A549 treated with DMSO at 1 μM for 4 hours (cell line): ENCODE measurements around the gene TSC2. TPM values are rescaled to one million over a fixed set of nuclear protein-coding genes. Genes with fewer than 3 reads are reported as not detected.

Experiments
- total RNA-seq: library from RNA; stranded (reverse); fragments of 200-300 nt; extraction: Qiagen RNA extraction; gene quantifications from 5 replicates; pipeline ENCODE4 v1.2.3, GENCODE V29; 2022; ENCODE audit warnings: low read depth

Gene TSC2
- 34.3 to 44.5 TPM (median 38.4 TPM) in 5 replicates for total RNA-seq

DNA sequence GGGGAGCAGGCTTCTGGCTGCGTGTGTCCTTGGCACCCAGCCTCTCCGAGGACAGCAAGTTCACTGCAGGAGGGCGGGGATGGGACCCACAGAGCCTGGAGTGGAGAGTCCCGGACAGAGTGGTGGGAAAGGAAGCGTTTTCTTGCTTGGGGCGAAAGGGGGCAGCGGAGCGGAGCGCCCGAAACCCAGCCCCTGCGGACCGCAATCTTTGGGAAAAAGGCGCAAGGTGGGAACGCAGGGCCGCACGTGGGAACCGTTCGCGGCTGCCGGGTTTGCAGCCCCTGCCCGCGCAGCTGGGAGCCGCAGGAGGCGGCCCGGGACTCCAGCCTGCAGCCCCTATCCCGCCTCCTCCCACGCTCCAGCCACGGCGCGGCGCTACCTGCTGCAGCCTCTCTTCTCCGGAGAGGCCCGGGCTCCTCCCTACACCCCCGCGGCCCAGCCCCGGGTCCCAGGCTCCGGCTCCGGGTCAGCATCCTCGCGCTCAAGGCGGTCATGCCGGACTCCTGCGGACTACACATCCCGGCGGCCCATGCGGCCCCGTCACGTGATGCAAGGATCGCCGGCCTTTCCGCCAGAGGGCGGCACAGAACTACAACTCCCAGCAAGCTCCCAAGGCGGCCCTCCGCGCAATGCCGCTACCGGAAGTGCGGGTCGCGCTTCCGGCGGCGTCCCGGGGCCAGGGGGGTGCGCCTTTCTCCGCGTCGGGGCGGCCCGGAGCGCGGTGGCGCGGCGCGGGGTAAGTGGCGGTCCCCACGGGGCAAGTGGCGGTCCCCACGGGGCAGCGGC lies at the start of gene TSC2, which contains the start of gene NTHL1:
Gene TSC2 (plus strand): TSS at position 656 of the 786 bp plus-strand sequence. CDS start 631 bp downstream, outside the sequence.
Gene NTHL1 (minus strand): TSS at position 505 of the 786 bp plus-strand sequence. CDS start 11 bp downstream, at position 494.

DNA sequence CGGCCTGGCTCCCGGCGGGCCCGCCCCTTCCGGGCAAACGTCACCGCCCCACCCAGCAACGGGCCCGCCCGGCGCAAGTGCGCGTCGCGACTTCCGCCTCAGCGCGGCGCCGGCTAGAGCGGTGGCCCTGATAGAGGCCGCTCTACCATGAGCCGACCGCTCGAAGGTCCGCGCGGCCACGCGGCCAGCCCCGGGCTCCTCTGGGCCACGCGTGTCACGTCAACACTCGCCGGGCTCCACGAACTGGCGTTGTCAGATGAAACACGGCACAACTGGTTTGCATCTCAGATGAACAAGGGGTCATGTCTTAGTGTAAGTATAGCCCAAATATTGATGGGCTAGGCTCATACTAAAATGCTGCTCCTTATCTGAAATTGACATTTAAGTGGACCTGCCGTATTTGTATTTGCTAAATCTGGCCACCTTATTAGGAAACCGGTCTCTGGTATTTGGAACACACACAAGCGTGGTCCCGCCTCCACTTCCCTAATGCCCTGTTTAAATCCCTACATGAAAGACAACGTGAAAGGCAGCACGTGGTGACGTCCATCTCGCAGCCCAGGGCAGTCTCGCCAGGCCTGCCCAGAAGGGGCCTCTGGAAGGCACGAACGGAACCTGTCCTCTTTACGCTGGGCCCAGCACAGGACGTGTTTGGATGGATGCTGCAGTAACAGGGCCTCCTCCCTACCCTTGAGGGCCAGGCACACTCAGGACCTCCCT lies 37.8 kb upstream of the TSC2 start, which contains the start of gene ZNF598:
Gene ZNF598 (minus strand): TSS at position 31 of the 720 bp plus-strand sequence.

DNA sequence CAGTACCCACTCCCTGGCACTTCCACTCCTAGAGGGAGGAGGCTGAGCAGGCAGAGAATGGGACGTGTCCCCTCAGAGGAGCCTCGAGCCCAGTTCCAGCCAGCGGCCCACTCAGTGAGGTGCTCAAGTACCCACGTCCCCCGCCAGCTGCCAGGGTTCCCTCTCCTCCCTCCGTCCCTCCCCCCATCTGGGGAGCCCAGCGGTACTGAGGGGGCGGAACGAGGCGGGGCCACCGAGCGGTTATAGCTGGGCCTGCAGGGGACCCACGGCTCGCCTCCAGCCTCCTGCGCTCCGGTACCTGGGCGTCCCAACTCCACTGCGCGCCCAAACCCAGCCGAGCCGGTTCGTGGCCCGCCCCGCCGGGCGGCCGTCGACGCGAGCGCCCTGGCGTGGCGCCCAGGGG lies 28.3 kb upstream of the TSC2 start, which contains the start of gene NPW:
Gene NPW (plus strand): TSS at position 268 of the 403 bp plus-strand sequence.

DNA sequence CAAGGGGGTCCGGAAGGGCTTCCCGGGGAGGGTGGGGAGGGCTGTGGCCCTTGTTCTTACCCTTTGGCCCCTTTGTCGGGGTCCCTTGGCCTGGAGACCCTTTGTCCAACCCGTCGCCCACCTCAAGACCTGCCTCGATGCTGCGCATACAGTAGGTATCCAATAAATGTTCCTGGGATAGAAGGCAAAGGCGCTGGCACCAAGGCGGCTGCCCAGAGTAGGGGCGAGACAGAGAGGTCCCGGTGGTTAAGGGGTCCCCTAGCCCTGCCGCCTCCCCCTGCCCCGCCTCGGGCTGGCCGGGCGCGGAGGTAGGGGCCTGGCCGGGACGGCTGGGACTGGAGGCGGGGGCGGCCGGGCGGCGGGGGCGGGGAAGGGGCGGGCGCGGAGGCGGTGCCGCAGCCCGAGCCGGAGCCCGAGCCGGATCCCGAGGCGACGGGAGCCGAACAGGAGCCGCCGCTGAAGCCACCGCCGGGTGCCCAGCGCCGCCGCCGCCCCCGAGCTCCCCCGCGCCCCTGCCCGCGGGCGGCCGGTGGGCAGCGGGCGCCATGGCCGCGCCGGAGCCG lies 21.2 kb upstream of the TSC2 start, which contains the start of gene NHERF2:
Gene NHERF2 (plus strand): TSS at position 442 of the 563 bp plus-strand sequence. CDS start 104 bp downstream, at position 546.

DNA sequence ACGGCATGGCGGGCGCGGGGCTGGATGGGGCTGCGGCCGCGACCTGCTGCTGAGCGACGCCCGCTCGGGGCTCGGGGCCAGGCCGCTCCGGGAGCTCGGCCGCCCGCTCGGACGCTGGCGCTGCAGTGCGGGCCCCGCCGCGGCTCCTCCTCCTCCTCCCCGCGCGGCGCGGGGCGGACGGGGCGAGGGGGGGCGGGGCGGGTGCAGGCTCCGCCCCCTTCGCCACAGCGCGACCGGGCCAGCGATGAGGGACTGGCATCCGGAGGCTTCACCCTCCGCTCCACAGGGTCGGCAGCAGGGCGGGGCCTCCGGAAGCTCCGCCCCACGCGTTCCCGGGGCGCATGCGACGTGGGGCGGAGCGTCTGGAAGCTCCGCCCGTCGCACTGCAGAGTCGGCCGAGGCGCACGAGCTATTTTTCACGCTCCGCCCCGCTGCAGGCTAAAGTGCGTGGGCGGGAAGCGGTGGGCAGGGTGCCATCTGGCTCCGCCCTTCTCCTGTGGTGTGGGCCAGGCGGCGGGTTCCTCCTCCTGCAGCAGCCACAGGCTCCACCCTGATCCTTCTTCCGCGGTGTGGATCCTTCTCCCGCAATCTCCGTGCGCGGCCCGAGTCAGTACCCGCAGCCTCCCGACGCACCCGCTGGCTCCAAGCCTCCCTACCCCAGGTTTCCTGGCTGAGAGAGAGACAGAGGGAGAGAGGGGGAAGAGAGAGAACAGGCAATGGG lies 88.1 kb downstream of the TSC2 start, which contains the start of gene PKD1:
Gene PKD1 (minus strand): TSS at position 129 of the 721 bp plus-strand sequence. CDS start 209 bp downstream, outside the sequence.

Other genes with a start within 250 kb of the TSC2 start
- gene HAGH, start 221.2 kb upstream of the TSC2 start, total RNA-seq = 57.8 to 69.7 TPM (median 62.0 TPM) in 5 replicates
- gene FAHD1, start 220.8 kb upstream of the TSC2 start, total RNA-seq = 42.2 to 49.6 TPM (median 45.3 TPM) in 5 replicates
- 1.9 to 2.4 TPM (median 2.1 TPM) in 5 replicates for gene MEIOB, start 175.8 kb upstream of the TSC2 start, total RNA-seq
- 1.9 to 3.9 TPM (median 3.1 TPM) in 5 replicates for gene HS3ST6, start 129.6 kb upstream of the TSC2 start, total RNA-seq
- gene MSRB1, start 104.8 kb upstream of the TSC2 start, total RNA-seq = 27.0 to 33.5 TPM (median 29.9 TPM) in 5 replicates
- 0.03 to 0.06 TPM in 2 of 5 replicates, not detected in the others for gene RPL3L, start 93.3 kb upstream of the TSC2 start, total RNA-seq
- gene NDUFB10, start 88.4 kb upstream of the TSC2 start, total RNA-seq = 234 to 300 TPM (median 255 TPM) in 5 replicates
- gene RPS2, start 83.2 kb upstream of the TSC2 start, total RNA-seq = 3,777 to 5,494 TPM (median 4,879 TPM) in 5 replicates
- not detected in 5 replicates for gene RNF151, start 81.1 kb upstream of the TSC2 start, total RNA-seq
- 33.8 to 44.9 TPM (median 36.1 TPM) in 5 replicates for gene TBL3, start 75.9 kb upstream of the TSC2 start, total RNA-seq
- gene NOXO1, start 66.5 kb upstream of the TSC2 start, total RNA-seq = 0.14 to 0.29 TPM (median 0.25 TPM) in 5 replicates
- 26.3 to 42.5 TPM (median 39.7 TPM) in 5 replicates for gene GFER, start 63.8 kb upstream of the TSC2 start, total RNA-seq
- gene SYNGR3, start 58.0 kb upstream of the TSC2 start, total RNA-seq = 6.4 to 7.6 TPM (median 6.9 TPM) in 5 replicates
- gene ZNF598, start 38.2 kb upstream of the TSC2 start, total RNA-seq = 44.1 to 62.0 TPM (median 55.9 TPM) in 5 replicates
- gene NPW, start 28.2 kb upstream of the TSC2 start, total RNA-seq = 0.74 to 1.3 TPM (median 0.99 TPM) in 5 replicates
- gene NHERF2, start 21.1 kb upstream of the TSC2 start, total RNA-seq = 38.6 to 58.8 TPM (median 54.7 TPM) in 5 replicates
- gene NTHL1, start 151 bp upstream of the TSC2 start, total RNA-seq = 34.0 to 46.7 TPM (median 42.0 TPM) in 5 replicates
- gene PKD1, start 87.9 kb downstream of the TSC2 start, total RNA-seq = 41.9 to 56.6 TPM (median 50.2 TPM) in 5 replicates
- gene RAB26, start 100.6 kb downstream of the TSC2 start, total RNA-seq = 3.0 to 4.5 TPM (median 3.3 TPM) in 5 replicates
- gene TRAF7, start 107.8 kb downstream of the TSC2 start, total RNA-seq = 39.0 to 67.9 TPM (median 55.5 TPM) in 5 replicates
- 0.32 to 1.8 TPM (median 0.50 TPM) in 5 replicates for gene CASKIN1, start 148.6 kb downstream of the TSC2 start, total RNA-seq
- 44.7 to 55.3 TPM (median 47.9 TPM) in 5 replicates for gene MLST8, start 157.5 kb downstream of the TSC2 start, total RNA-seq
- gene BRICD5, start 162.9 kb downstream of the TSC2 start, total RNA-seq = 3.1 to 5.9 TPM (median 5.4 TPM) in 5 replicates
- 16.4 to 32.8 TPM (median 30.5 TPM) in 5 replicates for gene PGP, start 166.9 kb downstream of the TSC2 start, total RNA-seq
- 18.2 to 26.6 TPM (median 23.6 TPM) in 5 replicates for gene E4F1, start 175.6 kb downstream of the TSC2 start, total RNA-seq
- gene DNASE1L2, start 188.5 kb downstream of the TSC2 start, total RNA-seq = 0.63 to 1.3 TPM (median 1.2 TPM) in 5 replicates
- gene ECI1, start 203.6 kb downstream of the TSC2 start, total RNA-seq = 42.5 to 84.9 TPM (median 76.3 TPM) in 5 replicates
- gene RNPS1, start 220.1 kb downstream of the TSC2 start, total RNA-seq = 254 to 293 TPM (median 274 TPM) in 5 replicates